NB4 (cell line): ENCODE data around the gene KRTDAP.

Experiments used
- MYC ChIP-seq: IDR thresholded peaks from 2 replicates; pipeline ENCODE4 v1.6.1; 2011; ENCODE audit warnings: low read depth, low read length
- POLR2A ChIP-seq: IDR thresholded peaks from 2 replicates; pipeline ENCODE4 v1.6.1; 2011; ENCODE audit warnings: mild to moderate bottlenecking; ENCODE audit not compliant: insufficient read length; ENCODE audit errors: extremely low read depth
- TF ChIP-seq, protein P1 (sequence below): IDR thresholded peaks from one replicate; pipeline ENCODE4 v1.5.1; 2012; ENCODE audit warnings: low read depth, low read length
- TF ChIP-seq, protein P2 (sequence below): IDR thresholded peaks from 2 replicates; pipeline ENCODE4 v1.6.1; 2011; ENCODE audit warnings: low read depth, low read length

- TF ChIP-seq, protein P1, sequence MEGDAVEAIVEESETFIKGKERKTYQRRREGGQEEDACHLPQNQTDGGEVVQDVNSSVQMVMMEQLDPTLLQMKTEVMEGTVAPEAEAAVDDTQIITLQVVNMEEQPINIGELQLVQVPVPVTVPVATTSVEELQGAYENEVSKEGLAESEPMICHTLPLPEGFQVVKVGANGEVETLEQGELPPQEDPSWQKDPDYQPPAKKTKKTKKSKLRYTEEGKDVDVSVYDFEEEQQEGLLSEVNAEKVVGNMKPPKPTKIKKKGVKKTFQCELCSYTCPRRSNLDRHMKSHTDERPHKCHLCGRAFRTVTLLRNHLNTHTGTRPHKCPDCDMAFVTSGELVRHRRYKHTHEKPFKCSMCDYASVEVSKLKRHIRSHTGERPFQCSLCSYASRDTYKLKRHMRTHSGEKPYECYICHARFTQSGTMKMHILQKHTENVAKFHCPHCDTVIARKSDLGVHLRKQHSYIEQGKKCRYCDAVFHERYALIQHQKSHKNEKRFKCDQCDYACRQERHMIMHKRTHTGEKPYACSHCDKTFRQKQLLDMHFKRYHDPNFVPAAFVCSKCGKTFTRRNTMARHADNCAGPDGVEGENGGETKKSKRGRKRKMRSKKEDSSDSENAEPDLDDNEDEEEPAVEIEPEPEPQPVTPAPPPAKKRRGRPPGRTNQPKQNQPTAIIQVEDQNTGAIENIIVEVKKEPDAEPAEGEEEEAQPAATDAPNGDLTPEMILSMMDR, result no peak
- TF ChIP-seq POLR2A (no peak), MYC (no peak)
- TF ChIP-seq, protein P2, sequence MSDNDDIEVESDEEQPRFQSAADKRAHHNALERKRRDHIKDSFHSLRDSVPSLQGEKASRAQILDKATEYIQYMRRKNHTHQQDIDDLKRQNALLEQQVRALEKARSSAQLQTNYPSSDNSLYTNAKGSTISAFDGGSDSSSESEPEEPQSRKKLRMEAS, result no peak
These were observed 27.1 kb upstream of the KRTDAP start for GRCh38 chr19:35517342-35517741.
